Gastrocnemius medialis (tissue), 4 donors: ENCODE results near the gene AKAP8. TPM values are rescaled to one million over a fixed set of nuclear protein-coding genes. Genes with fewer than 3 reads are reported as not detected.

ENCODE experiments used
- ATAC-seq, 2 donors: fragments of 150-250 bp; one replicate each; pipeline ENCODE4 v1.9.1; 2016
- DNase-seq, 2 donors: peaks; one replicate each; pipeline ENCODE4 v3.0.0-alpha.2; 2019
- H3K27ac ChIP-seq, 4 donors: fragments of 200-600 bp; sonication (generic); 1 replicate in 1 of 4; 2 replicates in 3 of 4; pipeline ENCODE4 v1.5.1; 2016 to 2018; ENCODE audit warnings: mild to moderate bottlenecking in 2 of 4, moderate library complexity in 1 of 4
- H3K27me3 ChIP-seq, 3 donors: fragments of 200-600 bp; sonication (generic) in 2 of 3; 1 replicate in 1 of 3; 2 replicates in 2 of 3; pipeline versions ENCODE4 v1.5.1 to v1.6.0; 2016 to 2019; ENCODE audit warnings: mild to moderate bottlenecking in 1 of 3, moderate library complexity in 1 of 3
- H3K36me3 ChIP-seq, 2 donors: fragments of 200-600 bp; sonication (generic) in 1 of 2; one replicate each; pipeline ENCODE4 v1.5.1; 2017 to 2018
- H3K4me1 ChIP-seq, 2 donors: fragments of 200-600 bp; sonication (generic) in 1 of 2; one replicate each; pipeline ENCODE4 v1.5.1; 2016 to 2017; ENCODE audit warnings: mild to moderate bottlenecking in 2 of 2
- H3K4me3 ChIP-seq, 4 donors: fragments of 200-600 bp; sonication (generic) in 3 of 4; 1 replicate in 1 of 4; 2 replicates in 3 of 4; pipeline ENCODE4 v1.5.1; 2016 to 2019; ENCODE audit warnings: mild to moderate bottlenecking in 2 of 4
- H3K9me3 ChIP-seq, 3 donors: fragments of 200-600 bp; sonication (generic) in 2 of 3; 1 replicate in 1 of 3; 2 replicates in 2 of 3; pipeline ENCODE4 v1.5.1; 2016 to 2019
- CTCF ChIP-seq, 5 experiments: fragments of 450-650 bp in 3 of 5; fragments of 200-600 bp in 2 of 5; sonication (generic) in 2 of 5; IDR thresholded peaks in 4 of 5; conservative IDR thresholded peaks in 1 of 5; 1 replicate in 4 of 5; 2 replicates in 1 of 5; pipeline ENCODE4 v1.5.1; 2016 to 2019; ENCODE audit warnings: antibody characterized with exemption in 5 of 5, mild to moderate bottlenecking in 3 of 5, moderate library complexity in 3 of 5
- POLR2A ChIP-seq, 2 donors: fragments of 450-650 bp; IDR thresholded peaks; one replicate each; pipeline ENCODE4 v1.6.1; 2017; ENCODE audit warnings: antibody characterized with exemption in 2 of 2, mild to moderate bottlenecking in 2 of 2, moderate library complexity in 2 of 2
- in situ Hi-C, 4 donors: fragments of 200-750 bp; cut with MboI; loops; one replicate each; pipeline versions ENCODE4 v1.15.0 to v1.8.0; 2017; ENCODE audit warnings: low sequenced_read_pairs in 4 of 4
- intact Hi-C: fragments of 100-400 bp; cut with DNase I; formaldehyde crosslinking; loops from one replicate; pipeline ENCODE4 v1.15.1; 2023; ENCODE audit warnings: low total_unique reads
- total RNA-seq, 4 donors: library from RNA; depleted of rRNA; stranded (reverse); fragments of >200 nt; gene quantifications; one replicate each; pipeline versions ENCODE4 v1.1.0 to v1.2.3, GENCODE V29; 2016

Gene AKAP8
- total RNA-seq, 4 donors from 2014 or later: 26.0 to 41.5 (median 27.5) TPM

GRCh38 chr19:15381429-15381828 lies 1.8 kb upstream of the AKAP8 start:
- ATAC-seq (no peak), DNase-seq (no peak)
- H3K36me3 ChIP-seq: no peaks in the 10 kb centered on the region
- no peaks in the 10 kb centered on the region for H3K27me3 ChIP-seq
- H3K9me3 ChIP-seq: no peaks in the 10 kb centered on the region
- H3K27ac ChIP-seq: peak overlapping the region in 3 of 4 donors; percentile 6 to 96 (median 22)
- in situ Hi-C loops: loop anchor here in 2 of 4 donors (25.0 kb wide), 1 partner anchor 181 kb away; no protein-coding TSS in a partner anchor
- H3K4me3 ChIP-seq: no peak overlapping the region
- peaks cover 17 to 18% of the 10 kb centered on the region in 2 donors for H3K4me1 ChIP-seq
- TF ChIP-seq POLR2A (IDR thresholded peaks at IDR 0.05): no peak
- TF ChIP-seq CTCF (IDR thresholded peaks at IDR 0.05 in 4 of 5, conservative IDR thresholded peaks at IDR 0.05 in 1 of 5): no peak
- intact Hi-C loops: no loop called here

GRCh38 chr19:15379999-15380647 lies 536 bp upstream of the AKAP8 start:
- in situ Hi-C loops: loop anchor here in 2 of 4 donors (10.0 to 25.0 kb wide), 2 partner anchors 55 to 182 kb away; no protein-coding TSS in a partner anchor

GRCh38 chr19:15378534-15379082 lies 979 bp downstream of the AKAP8 start:
- no peak for TF ChIP-seq POLR2A (IDR thresholded peaks at IDR 0.05)
- TF ChIP-seq CTCF (IDR thresholded peaks at IDR 0.05 in 4 of 5, conservative IDR thresholded peaks at IDR 0.05 in 1 of 5): no peak
- peak; percentile 31 to 60 for DNase-seq
- H3K4me3 ChIP-seq: peak overlapping the region; percentile 84 to 100 (median 88)
- H3K36me3 ChIP-seq: peaks cover 0 to 4% of the 10 kb centered on the region in 2 donors
- peak; percentile 14 to 30 for ATAC-seq
- intact Hi-C loops: loop anchor here (1.0 to 5.0 kb wide), 5 partner anchors 40 to 179 kb away; partner anchors contain the start of genes AKAP8L and BRD4
- H3K9me3 ChIP-seq: no peaks in the 10 kb centered on the region
- no peaks in the 10 kb centered on the region for H3K27me3 ChIP-seq
- in situ Hi-C loops: loop anchor here in 2 of 4 donors (10.0 to 25.0 kb wide), 2 partner anchors 56 to 184 kb away; no protein-coding TSS in a partner anchor
- peaks cover 45 to 46% of the 10 kb centered on the region in 2 donors for H3K4me1 ChIP-seq
- H3K27ac ChIP-seq: peak overlapping the region; percentile 92 to 99 (median 96)

More at GRCh38 chr19:15379999-15380647, 536 bp upstream of the AKAP8 start:
- TF ChIP-seq POLR2A (IDR thresholded peaks at IDR 0.05): no peak
- no peak for TF ChIP-seq CTCF (IDR thresholded peaks at IDR 0.05 in 4 of 5, conservative IDR thresholded peaks at IDR 0.05 in 1 of 5)
- no peaks in the 10 kb centered on the region for H3K36me3 ChIP-seq
- H3K4me3 ChIP-seq: peak overlapping the region; percentile 45 to 100 (median 72)
- intact Hi-C loops: loop anchor here (1.0 to 5.0 kb wide), 5 partner anchors 38 to 177 kb away; partner anchors contain the start of genes AKAP8L and BRD4
- ATAC-seq (no peak), DNase-seq (peak in 1 of 2 donors; percentile 38)
- no peaks in the 10 kb centered on the region for H3K27me3 ChIP-seq
- H3K27ac ChIP-seq: peak overlapping the region; percentile 92 to 99 (median 96)
- H3K9me3 ChIP-seq: no peaks in the 10 kb centered on the region
- peaks cover 30 to 31% of the 10 kb centered on the region in 2 donors for H3K4me1 ChIP-seq

- Histone ChIP-seq H3K9me3 (no peaks in the 10 kb centered on the region), H3K36me3 (peaks cover 0 to 39% of the 10 kb centered on the region in 2 donors), H3K27me3 (no peaks in the 10 kb centered on the region), H3K4me3 (peak overlapping the region; percentile 12 to 37 (median 21)), H3K27ac (peak overlapping the region; percentile 92 to 99 (median 96)), H3K4me1 (peaks cover 46 to 48% of the 10 kb centered on the region in 2 donors)
- peak; percentile 81 to 85 for DNase-seq
- intact Hi-C loops (loop anchor here (5.0 kb wide), 1 partner anchor 182 kb away; no protein-coding TSS in a partner anchor), in situ Hi-C loops (loop anchor here (10.0 to 25.0 kb wide), 3 partner anchors 60 to 187 kb away; no protein-coding TSS in a partner anchor)
- peak; percentile 40 to 48 for ATAC-seq
- no peak for TF ChIP-seq CTCF (IDR thresholded peaks at IDR 0.05 in 4 of 5, conservative IDR thresholded peaks at IDR 0.05 in 1 of 5)
- peak in 1 of 2 donors; percentile 48 for TF ChIP-seq POLR2A (IDR thresholded peaks at IDR 0.05)
These were observed 4.7 kb downstream of the AKAP8 start for GRCh38 chr19:15374796-15375440.
